Anterior cingulate cortex (tissue), 58 donors: Measurements from ENCODE around the gene NDUFA7.
A peak's percentile ranks its signal among the peaks of the same experiment; 100 is the strongest.
"Not testable (repeated sequence)": the region's sequence is repeated elsewhere in the genome, so short reads cannot be mapped to it uniquely, and the experiment has no call there.

Experiments used
- DNase-seq, 58 donors: peaks; one replicate each; lab custom pipeline; 2025; lab: John Stamatoyannopoulos, UW

Gene NDUFA7

DNA sequence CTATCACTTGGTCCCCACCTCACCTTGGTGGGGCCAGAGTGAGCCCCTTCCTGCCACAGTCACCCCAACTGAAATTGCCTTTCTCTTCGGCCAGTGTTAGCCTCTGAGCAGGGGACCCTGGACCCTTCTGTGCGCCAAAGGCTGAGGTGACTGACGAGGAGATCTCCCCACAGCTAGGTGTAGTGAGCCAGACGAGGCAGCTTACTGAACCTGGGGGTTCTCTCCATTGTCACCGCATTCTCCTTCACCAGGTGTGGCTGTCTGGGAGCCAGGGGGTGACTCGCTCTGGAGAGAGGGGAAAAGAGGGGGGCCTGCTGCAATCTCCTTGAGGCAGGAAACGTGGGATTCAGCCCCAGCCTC is 1.4 kb upstream of the NDUFA7 start:
- no peak for DNase-seq

DNA sequence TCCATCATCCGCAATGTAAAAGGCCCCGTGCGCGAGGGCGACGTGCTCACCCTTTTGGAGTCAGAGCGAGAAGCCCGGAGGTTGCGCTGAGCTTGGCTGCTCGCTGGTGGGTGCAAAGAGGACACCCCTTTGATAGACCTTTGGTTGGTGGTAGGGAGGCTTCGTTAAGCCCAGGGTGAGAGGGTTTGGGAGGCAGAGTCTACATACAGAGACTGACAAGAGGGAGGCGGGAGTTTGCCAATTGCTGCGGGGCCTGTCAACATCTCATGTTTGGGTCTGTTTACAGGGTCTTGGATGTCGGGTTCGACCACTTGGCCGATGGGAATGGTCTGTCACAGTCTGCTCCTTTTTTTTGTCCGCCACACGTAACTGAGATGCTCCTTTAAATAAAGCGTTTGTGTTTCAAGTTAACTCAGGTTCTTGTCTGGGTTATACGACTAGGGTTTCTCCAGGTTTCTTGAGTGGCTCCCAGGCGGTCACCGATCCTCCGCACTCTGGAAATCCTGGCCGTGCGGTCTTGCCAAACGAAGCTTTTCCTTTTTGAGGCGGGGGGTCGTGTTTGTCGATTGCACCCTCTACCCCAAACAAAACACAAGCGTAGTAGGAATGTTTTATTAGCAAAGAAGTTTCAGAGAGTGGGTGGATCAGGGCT is 937 bp upstream of the NDUFA7 start:
- DNase-seq: peak in 1 of 58 donors; percentile 29

- DNase-seq: peak in 4 of 58 donors; percentile 18 to 43 (median 24)
These were observed 560 bp downstream of the NDUFA7 start for GRCh38 chr19:8320564-8321066.

DNA sequence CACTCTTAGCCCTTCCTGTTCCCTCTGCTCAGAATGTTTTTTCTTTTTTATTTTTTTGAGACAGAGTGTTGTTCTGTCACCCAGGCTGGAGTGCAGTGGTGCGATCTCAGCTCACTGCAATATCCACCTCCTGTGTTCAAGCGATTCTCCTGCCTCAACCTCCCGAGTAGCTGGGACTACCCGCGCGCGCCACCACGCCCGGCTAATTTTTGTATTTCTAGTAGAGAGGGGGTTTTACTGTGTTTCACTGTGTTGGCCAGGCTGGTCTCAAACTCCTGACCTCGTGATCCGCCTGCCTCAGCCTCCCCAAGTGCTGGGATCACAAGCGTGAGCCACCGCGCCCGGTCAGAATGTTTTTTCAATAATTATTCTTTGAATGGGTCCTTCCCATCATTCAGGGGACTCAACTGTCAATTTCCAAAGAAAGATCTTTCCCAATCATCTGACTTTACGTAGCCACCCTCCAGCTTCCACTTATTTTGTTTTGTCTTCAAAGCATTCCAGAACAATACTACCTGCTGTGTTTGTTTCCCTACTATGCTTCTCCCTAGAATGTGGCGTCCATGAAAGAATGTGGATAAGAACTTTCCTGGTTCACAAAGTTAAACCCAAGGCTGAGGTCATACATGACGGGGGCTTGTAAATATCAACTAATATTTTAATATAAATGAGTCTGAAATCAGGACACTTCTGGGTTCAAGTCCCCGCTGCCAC is 1.2 kb downstream of the NDUFA7 start:
- no peak for DNase-seq

DNA sequence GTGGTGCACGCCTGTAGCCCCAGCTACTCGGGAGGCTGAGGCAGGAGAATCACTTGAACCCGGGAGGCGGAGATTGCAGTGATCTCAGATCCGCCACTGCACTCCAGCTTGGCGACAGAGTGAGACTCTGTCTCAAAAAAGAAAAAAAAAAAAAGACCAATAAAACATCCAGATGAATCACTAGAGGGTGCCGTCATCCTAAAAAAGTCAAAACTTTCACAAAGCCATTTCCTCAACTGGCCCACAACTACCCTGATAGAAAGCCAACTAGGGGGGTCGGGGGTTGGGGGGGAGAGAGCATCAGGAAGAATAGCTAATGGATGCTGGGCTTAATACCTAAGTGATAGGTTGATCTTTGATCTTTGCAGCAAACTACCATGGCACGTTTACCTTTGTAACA is 2.3 kb downstream of the NDUFA7 start:
- DNase-seq: not testable (repeated sequence)

GRCh38 chr19:8316351-8317125 is 4.6 kb downstream of the NDUFA7 start:
- no peak for DNase-seq

GRCh38 chr19:8314981-8315640 is 6.1 kb downstream of the NDUFA7 start:
- DNase-seq: not testable (repeated sequence)

DNA sequence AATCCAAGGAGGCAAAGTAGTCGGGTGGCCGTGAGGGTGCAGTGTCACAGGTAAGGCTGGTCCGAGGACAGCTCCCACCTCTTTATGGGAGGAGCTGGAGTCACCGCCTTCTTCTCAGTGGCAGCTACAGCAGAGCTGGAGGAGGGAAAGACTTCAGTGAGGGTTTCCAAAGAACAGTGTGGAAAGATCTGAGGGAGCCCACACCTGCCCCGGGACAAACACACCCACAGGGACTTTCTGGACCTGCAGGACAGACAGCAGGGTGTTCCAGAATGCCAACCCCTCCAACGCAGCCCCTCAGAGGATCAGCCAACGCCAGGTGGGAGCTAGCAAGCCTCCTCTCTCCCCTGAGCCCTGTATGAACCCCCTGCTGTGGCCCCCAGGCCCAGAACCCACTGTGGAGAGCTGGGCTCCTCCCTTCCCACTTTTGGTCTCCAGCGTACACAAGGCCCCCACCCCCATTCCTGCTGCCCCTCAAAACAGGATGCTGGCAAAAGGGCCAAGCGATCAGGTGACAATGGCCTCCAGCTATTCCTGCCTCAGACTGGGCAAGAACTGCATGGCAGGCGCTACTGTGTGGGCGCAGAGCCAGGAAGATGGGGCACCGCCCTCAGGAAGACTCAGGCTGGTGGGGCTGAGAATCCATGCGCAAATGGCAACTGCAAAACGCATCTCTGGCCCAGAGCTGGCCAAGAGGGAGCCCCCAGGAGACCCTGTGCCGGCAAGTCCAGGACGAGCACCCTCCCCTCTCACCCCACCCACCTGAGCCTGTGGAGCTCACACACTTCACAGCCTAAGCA is 9.5 kb downstream of the NDUFA7 start:
- no peak for DNase-seq

DNA sequence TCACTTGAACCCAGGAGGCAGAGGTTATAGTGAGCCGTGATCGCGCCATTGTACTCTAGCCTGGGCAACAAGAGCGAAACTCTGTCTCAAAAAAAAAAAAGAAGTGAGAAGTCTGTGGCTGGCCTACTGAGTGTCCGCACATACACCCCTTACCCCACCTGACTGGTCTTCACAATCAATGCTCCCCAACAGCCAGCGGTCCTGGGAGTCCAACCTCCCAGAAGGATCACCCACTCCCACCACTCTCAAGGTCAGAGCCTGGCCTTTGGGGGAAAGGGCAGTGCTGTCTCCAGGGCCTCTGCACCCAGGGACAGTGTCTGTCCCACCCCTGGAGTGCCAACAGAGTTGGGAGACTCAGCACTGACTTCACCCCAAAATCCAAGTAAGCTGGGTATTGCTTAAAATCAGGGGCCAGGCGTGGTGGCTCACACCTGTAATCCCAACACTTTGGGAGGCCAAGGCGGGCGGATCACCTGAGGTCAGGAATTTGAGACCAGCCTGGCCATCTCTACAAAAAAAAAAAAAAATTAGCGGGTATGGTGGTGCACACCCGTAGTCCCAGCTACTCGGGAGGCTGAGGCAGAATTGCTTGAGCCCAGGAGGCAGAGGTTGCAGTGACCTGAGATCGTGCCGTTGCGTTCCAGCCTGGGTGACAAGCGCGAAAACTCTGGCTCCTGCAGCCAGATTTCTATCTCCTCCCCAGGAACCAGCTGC is 10.7 kb downstream of the NDUFA7 start:
- no peak for DNase-seq

DNA sequence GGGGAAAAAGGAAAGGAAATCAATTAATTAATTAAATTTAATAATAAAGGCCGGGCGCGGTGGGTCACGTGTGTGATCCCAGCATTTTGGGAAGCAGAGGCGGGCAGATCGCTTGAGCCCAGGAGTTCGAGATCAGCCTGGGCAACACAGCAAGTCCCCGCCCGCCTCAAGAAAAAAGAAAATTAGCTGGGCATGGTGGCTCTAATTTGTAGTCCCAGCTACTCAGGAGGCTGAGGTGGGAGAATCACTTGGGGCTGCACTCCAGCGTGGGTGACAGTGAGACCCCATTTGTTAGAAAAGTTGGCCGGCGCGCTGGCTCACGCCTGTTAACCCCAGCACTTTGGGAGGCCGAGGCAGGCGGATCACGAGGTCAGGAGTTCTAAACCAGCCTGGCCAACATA is 12.3 kb downstream of the NDUFA7 start:
- no peak for DNase-seq

DNA sequence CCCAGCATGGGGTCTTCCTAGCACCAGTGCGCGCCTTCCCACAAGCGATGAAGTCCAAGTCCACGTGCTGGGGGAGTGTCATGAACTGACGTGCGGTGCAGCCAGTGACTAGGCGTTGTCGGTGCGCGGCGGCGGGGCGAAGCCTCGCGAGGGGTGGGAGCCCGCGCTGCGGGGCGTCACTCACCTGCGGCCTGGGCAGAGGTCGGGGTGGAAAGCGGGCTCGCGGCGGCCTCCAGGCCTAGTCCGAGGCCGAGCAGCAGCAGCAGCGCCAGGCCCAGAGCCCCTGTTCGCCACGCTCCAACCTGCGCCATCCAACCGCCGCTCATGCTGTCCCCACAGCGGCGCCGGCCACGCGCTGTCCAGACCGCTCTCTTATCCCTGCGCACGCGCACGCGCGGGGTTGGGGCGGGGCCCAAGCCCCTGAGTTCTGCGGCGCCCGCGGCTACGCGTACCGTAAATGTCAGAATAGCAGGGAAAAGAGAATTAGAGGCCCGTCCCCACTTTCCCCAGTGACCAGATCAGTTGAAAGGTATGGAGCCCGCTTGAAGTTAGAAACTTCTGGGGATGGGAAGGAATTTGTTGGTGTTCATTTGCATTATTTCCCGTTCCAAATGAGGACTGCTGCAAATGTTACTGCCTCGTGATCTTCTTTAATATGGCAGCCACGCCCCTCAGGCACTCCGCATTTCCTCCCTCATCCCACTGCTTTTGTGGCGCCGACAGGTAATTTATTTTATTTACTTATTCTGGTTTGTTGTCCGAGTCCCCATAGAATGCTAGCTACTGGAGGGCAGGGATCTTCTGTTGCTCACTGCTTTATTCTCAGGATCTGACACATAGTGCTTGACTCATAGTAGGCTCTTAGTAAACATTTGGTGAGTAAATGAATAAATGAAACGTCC is 13.0 kb downstream of the NDUFA7 start, which contains the start of gene CD320:
Gene CD320 (minus strand): TSS at position 394 of the 902 bp plus-strand sequence. CDS start 68 bp downstream, at position 326.
- peak; percentile 32 to 94 (median 82) for DNase-seq

DNA sequence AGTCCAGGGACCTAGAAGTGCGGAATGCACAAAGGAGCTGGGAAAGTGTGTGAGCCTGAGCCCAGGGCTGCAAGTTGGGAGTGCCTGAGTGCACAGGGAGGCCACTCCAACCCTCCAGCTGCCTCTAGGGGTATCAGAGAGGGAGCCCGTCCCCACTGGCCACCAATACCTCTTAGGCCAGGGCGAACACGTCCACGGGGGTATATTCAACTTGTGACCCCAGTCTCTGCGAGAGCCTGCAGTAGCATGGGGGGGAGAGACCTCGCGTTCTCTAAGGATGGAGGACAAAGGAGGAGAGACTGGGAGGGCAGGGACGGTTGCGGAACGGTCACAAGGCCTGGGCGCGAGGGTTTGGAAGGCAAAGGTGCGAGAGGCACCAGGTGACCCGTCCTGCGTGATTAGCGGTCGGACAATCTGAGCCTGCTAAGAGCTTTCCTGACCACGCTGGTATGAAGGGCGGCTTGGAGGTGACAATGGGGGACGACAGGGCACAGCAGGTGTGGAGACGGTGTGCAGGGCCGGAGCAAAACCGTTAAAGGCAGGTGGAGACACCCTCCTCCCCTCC is 13.7 kb downstream of the NDUFA7 start:
- DNase-seq: no peak

- no peak for DNase-seq
These were observed 14.7 kb downstream of the NDUFA7 start for GRCh38 chr19:8306235-8307054.

DNA sequence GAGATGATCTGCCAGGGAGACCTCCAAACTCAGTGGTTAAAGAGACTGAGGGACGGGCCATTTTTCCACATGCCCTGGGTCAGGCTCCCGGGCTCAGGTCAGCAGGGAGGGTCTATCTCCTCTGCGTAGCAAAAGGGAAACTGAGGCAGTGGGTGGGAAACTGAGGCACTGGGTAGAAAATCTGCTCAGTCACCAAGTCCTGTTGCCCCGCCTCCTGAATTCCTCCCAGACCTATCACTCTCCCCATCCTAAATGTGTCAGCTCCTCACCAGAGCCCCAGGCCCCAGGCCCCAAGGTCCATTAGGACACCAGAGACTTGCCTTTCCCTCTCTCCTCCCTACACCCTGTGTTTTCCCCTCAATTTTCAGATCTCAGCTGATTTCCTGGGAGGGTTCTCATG is 15.4 kb downstream of the NDUFA7 start:
- no peak for DNase-seq

DNA sequence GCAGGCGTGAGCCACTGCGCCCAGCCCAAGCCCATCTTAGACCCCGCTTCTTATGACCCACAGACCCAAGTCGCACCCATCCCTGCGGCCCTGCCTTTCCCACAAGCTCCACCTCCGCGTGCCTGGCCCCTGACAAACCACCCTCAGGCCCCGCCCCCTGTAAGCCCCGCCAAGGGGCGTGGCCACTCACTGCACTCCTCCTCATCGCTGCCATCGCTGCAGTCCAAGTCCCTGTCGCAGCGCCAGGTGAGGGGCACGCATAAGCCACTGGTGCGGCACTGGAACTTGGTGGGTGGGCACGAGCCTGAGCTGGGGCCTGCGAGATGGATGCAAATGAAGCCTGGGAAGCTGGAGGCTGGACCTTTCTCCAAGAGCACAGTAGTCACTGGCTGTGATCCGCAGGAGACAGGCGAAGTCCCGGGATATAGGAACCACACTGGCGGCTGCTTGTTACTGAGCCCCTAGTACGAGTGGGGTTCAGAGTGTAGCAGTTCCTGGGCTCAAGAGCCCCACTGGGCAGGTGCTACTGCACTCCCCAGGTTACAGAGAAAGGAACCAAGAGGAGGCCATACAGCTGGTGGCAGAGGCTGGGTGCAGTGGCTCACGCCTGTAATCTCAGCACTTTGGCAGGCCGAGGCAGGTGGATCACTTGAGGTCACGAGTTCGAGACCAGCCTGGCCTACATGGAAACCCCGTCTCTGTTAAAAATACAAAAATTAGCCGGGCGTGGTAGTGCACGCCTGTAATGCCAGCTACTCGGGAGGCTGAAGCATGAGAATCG is 16.1 kb downstream of the NDUFA7 start:
- DNase-seq: no peak

DNA sequence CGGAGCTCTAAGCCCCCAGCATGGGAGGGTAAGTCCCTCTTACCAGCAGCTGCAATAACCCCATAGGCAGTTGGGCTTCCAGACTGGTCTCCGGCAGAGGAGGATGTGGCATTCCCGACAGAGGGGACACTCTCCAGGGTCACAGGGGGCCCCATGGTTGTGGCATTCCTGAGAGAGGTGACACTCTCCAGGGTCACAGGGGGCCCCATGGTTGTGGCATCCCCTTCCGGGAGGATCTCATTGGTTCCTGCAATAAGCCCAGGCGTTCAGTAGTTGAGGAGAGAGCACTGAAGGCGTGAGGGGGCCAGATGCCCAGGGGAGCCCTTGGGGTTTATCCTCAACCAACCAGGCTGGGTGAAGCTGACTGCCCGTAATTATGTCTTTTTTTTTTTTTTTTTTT is 18.4 kb downstream of the NDUFA7 start:
- DNase-seq: no peak
